ENCODE data around the gene AQP12A.

AQP12A gene

GRCh38 chr2:240703417-240704341 is 12.0 kb downstream of the AQP12A start:
- Mint-ChIP-seq H3K4me3 (no peak overlapping the region), H3K36me3 (no peaks in the 10 kb centered on the region), H3K27ac (no peak overlapping the region), H3K27me3 (peaks cover 25% of the 10 kb centered on the region in 2 donors), H3K4me1 (peaks cover 0 to 4% of the 10 kb centered on the region in 2 donors), H3K9me3 (no peaks in the 10 kb centered on the region)
- DNase-seq (no peak), ATAC-seq (replicated peaks) (no peak)

GRCh38 chr2:240704651-240705050 is 13.0 kb downstream of the AQP12A start:
- Mint-ChIP-seq H3K9me3 (no peaks in the 10 kb centered on the region), H3K4me3 (no peak overlapping the region), H3K27me3 (peaks cover 25% of the 10 kb centered on the region in 2 donors), H3K36me3 (no peaks in the 10 kb centered on the region), H3K27ac (no peak overlapping the region), H3K4me1 (peaks cover 0 to 4% of the 10 kb centered on the region in 2 donors)
- DNase-seq (no peak), ATAC-seq (replicated peaks) (no peak)

- Mint-ChIP-seq H3K27me3 (peaks cover 25% of the 10 kb centered on the region in 2 donors), H3K4me3 (no peak overlapping the region), H3K9me3 (no peaks in the 10 kb centered on the region), H3K36me3 (no peaks in the 10 kb centered on the region), H3K4me1 (peaks cover 0 to 4% of the 10 kb centered on the region in 2 donors), H3K27ac (no peak overlapping the region)
- DNase-seq = no peak
- no peak for ATAC-seq (replicated peaks)
These were observed 13.6 kb downstream of the AQP12A start for GRCh38 chr2:240705204-240705791.

- H3K27ac Mint-ChIP-seq = no peak overlapping the region
- peaks cover 0 to 4% of the 10 kb centered on the region in 2 donors for H3K4me1 Mint-ChIP-seq
- no peak for DNase-seq
- peaks cover 25 to 29% of the 10 kb centered on the region in 2 donors for H3K27me3 Mint-ChIP-seq
- ATAC-seq (replicated peaks) = no peak
- H3K4me3 Mint-ChIP-seq = no peak overlapping the region
- H3K36me3 Mint-ChIP-seq = no peaks in the 10 kb centered on the region
- no peaks in the 10 kb centered on the region for H3K9me3 Mint-ChIP-seq
These were observed 15.5 kb downstream of the AQP12A start for GRCh38 chr2:240707043-240707756.

GRCh38 chr2:240707821-240708220 is 16.2 kb downstream of the AQP12A start:
- no peak overlapping the region for H3K27ac Mint-ChIP-seq
- H3K4me1 Mint-ChIP-seq = peaks cover 0 to 4% of the 10 kb centered on the region in 2 donors
- no peaks in the 10 kb centered on the region for H3K9me3 Mint-ChIP-seq
- no peak for ATAC-seq (replicated peaks)
- H3K27me3 Mint-ChIP-seq = peaks cover 22 to 24% of the 10 kb centered on the region in 2 donors
- H3K4me3 Mint-ChIP-seq = no peak overlapping the region
- DNase-seq = no peak
- no peaks in the 10 kb centered on the region for H3K36me3 Mint-ChIP-seq

- no peaks in the 10 kb centered on the region for H3K36me3 Mint-ChIP-seq
- peaks cover 15 to 18% of the 10 kb centered on the region in 2 donors for H3K27me3 Mint-ChIP-seq
- no peak overlapping the region for H3K27ac Mint-ChIP-seq
- DNase-seq = no peak
- H3K4me1 Mint-ChIP-seq = peaks cover 0 to 4% of the 10 kb centered on the region in 2 donors
- H3K9me3 Mint-ChIP-seq = no peaks in the 10 kb centered on the region
- H3K4me3 Mint-ChIP-seq = no peak overlapping the region
- ATAC-seq (replicated peaks) = no peak
These were observed 16.8 kb downstream of the AQP12A start for GRCh38 chr2:240708457-240708856.

GRCh38 chr2:240711296-240711695 is 19.6 kb downstream of the AQP12A start:
- no peak overlapping the region for H3K4me3 Mint-ChIP-seq
- no peak for DNase-seq
- H3K27me3 Mint-ChIP-seq = peaks cover 0 to 6% of the 10 kb centered on the region in 2 donors
- H3K36me3 Mint-ChIP-seq = no peaks in the 10 kb centered on the region
- no peaks in the 10 kb centered on the region for H3K4me1 Mint-ChIP-seq
- no peak for ATAC-seq (replicated peaks)
- no peaks in the 10 kb centered on the region for H3K9me3 Mint-ChIP-seq
- H3K27ac Mint-ChIP-seq = no peak overlapping the region

- Mint-ChIP-seq H3K36me3 (no peaks in the 10 kb centered on the region), H3K9me3 (no peaks in the 10 kb centered on the region), H3K27me3 (peaks cover 0 to 10% of the 10 kb centered on the region in 2 donors), H3K4me1 (no peaks in the 10 kb centered on the region), H3K4me3 (no peak overlapping the region), H3K27ac (no peak overlapping the region)
- ATAC-seq (replicated peaks) (no peak), DNase-seq (no peak)
These were observed 20.0 kb downstream of the AQP12A start for GRCh38 chr2:240711701-240712100.

GRCh38 chr2:240712121-240712520 is 20.5 kb downstream of the AQP12A start:
- H3K9me3 Mint-ChIP-seq = no peaks in the 10 kb centered on the region
- no peak overlapping the region for H3K27ac Mint-ChIP-seq
- H3K4me1 Mint-ChIP-seq = no peaks in the 10 kb centered on the region
- ATAC-seq (replicated peaks) (no peak), DNase-seq (no peak)
- H3K4me3 Mint-ChIP-seq = no peak overlapping the region
- peaks cover 0 to 10% of the 10 kb centered on the region in 2 donors for H3K27me3 Mint-ChIP-seq
- H3K36me3 Mint-ChIP-seq = no peaks in the 10 kb centered on the region

- no peaks in the 10 kb centered on the region for H3K4me1 Mint-ChIP-seq
- H3K9me3 Mint-ChIP-seq = no peaks in the 10 kb centered on the region
- H3K4me3 Mint-ChIP-seq = no peak overlapping the region
- peaks cover 0 to 10% of the 10 kb centered on the region in 2 donors for H3K27me3 Mint-ChIP-seq
- ATAC-seq (replicated peaks) (no peak), DNase-seq (no peak)
- H3K27ac Mint-ChIP-seq = no peak overlapping the region
- no peaks in the 10 kb centered on the region for H3K36me3 Mint-ChIP-seq
These were observed 21.6 kb downstream of the AQP12A start for GRCh38 chr2:240713071-240713927.

- H3K36me3 Mint-ChIP-seq = no peaks in the 10 kb centered on the region
- H3K27ac Mint-ChIP-seq = no peak overlapping the region
- DNase-seq (no peak), ATAC-seq (replicated peaks) (peak in 1 of 2 donors; percentile 18)
- H3K9me3 Mint-ChIP-seq = no peaks in the 10 kb centered on the region
- no peaks in the 10 kb centered on the region for H3K4me1 Mint-ChIP-seq
- H3K4me3 Mint-ChIP-seq = no peak overlapping the region
- peaks cover 0 to 10% of the 10 kb centered on the region in 2 donors for H3K27me3 Mint-ChIP-seq
These were observed 22.5 kb downstream of the AQP12A start for GRCh38 chr2:240713928-240714746.

GRCh38 chr2:240714747-240715725 is 23.4 kb downstream of the AQP12A start:
- H3K9me3 Mint-ChIP-seq = no peaks in the 10 kb centered on the region
- no peaks in the 10 kb centered on the region for H3K4me1 Mint-ChIP-seq
- no peak for ATAC-seq (replicated peaks)
- H3K27me3 Mint-ChIP-seq = peaks cover 0 to 10% of the 10 kb centered on the region in 2 donors
- no peak for DNase-seq
- H3K36me3 Mint-ChIP-seq = no peaks in the 10 kb centered on the region
- no peak overlapping the region for H3K4me3 Mint-ChIP-seq
- H3K27ac Mint-ChIP-seq = no peak overlapping the region
